HG02571 (cell line): ENCODE results near the gene ITK.
"Not testable (repeated sequence)": the region's sequence is repeated elsewhere in the genome, so short reads cannot be mapped to it uniquely, and the experiment has no call there.

Experiments
- ATAC-seq: cut with Tn5 transposase; IDR thresholded peaks from one replicate; pipeline ENCODE4 v1.9.1; 2021; ENCODE audit warnings: mild to moderate bottlenecking, moderate library complexity; ENCODE audit not compliant: unreplicated experiment

Gene ITK

GRCh38 chr5:157244704-157245103 lies 64.1 kb downstream of the ITK start:
- ATAC-seq: not testable (repeated sequence)

GRCh38 chr5:157245476-157245875 lies 64.8 kb downstream of the ITK start:
- no peak for ATAC-seq

- no peak for ATAC-seq
Observed at GRCh38 chr5:157245886-157246285, 65.2 kb downstream of the ITK start.

GRCh38 chr5:157247267-157247666 lies 66.6 kb downstream of the ITK start:
- no peak for ATAC-seq

GRCh38 chr5:157248821-157249470 lies 68.3 kb downstream of the ITK start:
- ATAC-seq: no peak

GRCh38 chr5:157252711-157253465 lies 72.2 kb downstream of the ITK start:
- peak; percentile 81 for ATAC-seq

GRCh38 chr5:157253547-157253946 lies 72.9 kb downstream of the ITK start:
- ATAC-seq: peak; percentile 49

- ATAC-seq: no peak
Observed at GRCh38 chr5:157258450-157258849, 77.8 kb downstream of the ITK start.

GRCh38 chr5:157259699-157260098 lies 79.1 kb downstream of the ITK start:
- no peak for ATAC-seq

- ATAC-seq: no peak
Observed at GRCh38 chr5:157263496-157264090, 83.0 kb downstream of the ITK start.

GRCh38 chr5:157265714-157266285 lies 85.2 kb downstream of the ITK start, which contains the start of gene CYFIP2:
Gene CYFIP2, plus strand, starts transcription at chr5:157266123. Its CDS starts 19,239 bp downstream, at chr5:157285362.
- peak; percentile 83 for ATAC-seq

GRCh38 chr5:157266286-157267007 lies 85.8 kb downstream of the ITK start:
- ATAC-seq: peak; percentile 51

GRCh38 chr5:157267025-157267424 lies 86.4 kb downstream of the ITK start:
- no peak for ATAC-seq

- ATAC-seq: no peak
Observed at GRCh38 chr5:157267761-157268480, 87.3 kb downstream of the ITK start.

- ATAC-seq: no peak
Observed at GRCh38 chr5:157269165-157269671, 88.6 kb downstream of the ITK start.

- no peak for ATAC-seq
Observed at GRCh38 chr5:157269761-157270272, 89.2 kb downstream of the ITK start.

GRCh38 chr5:157270771-157271170 lies 90.1 kb downstream of the ITK start:
- no peak for ATAC-seq

- peak; percentile 80 for ATAC-seq
Observed at GRCh38 chr5:157271740-157272271, 91.2 kb downstream of the ITK start.

- ATAC-seq: peak; percentile 46
Observed at GRCh38 chr5:157273131-157273556, 92.5 kb downstream of the ITK start.

GRCh38 chr5:157275403-157275802 lies 94.8 kb downstream of the ITK start:
- no peak for ATAC-seq
